A673 (cell line): ENCODE results near the gene LUZP2. TPM values are rescaled to one million over a fixed set of nuclear protein-coding genes. Genes with fewer than 3 reads are reported as not detected.

ENCODE experiments used
- BruUV-seq: library from RNA; stranded (reverse); fragments of 400-500 nt; replicated peaks from 2 replicates; lab custom pipeline; 2021; lab: Mats Ljungman, UMichigan
- CTCF ChIA-PET: fragments of 300-600 bp; sonication (Branson Sonifier 250); formaldehyde crosslinking; loops from one replicate; lab custom pipeline; 2022; ENCODE audit warnings: antibody characterized with exemption; lab: Charles Lee
- POLR2A ChIA-PET: fragments of 300-600 bp; sonication (Branson Sonifier 250); formaldehyde crosslinking; loops from one replicate; lab custom pipeline; 2022; ENCODE audit warnings: antibody characterized with exemption; ENCODE audit not compliant: low non-redundant PET; lab: Charles Lee
- DNase-seq: peaks from one replicate; pipeline ENCODE4 v3.0.0-alpha.2; 2015; ENCODE audit warnings: low spot score
- H3K27ac ChIP-seq: fragments of 200-600 bp; sonication (generic); 2 replicates; pipeline ENCODE4 v1.5.1; 2016; ENCODE audit warnings: mixed run types, low read depth, mild to moderate bottlenecking, mixed read lengths, antibody characterized with exemption, low read length; ENCODE audit not compliant: poor library complexity, severe bottlenecking
- H3K27me3 ChIP-seq: fragments of 200-600 bp; sonication (generic); replicated peaks from 2 replicates; pipeline ENCODE4 v1.6.1; 2017; ENCODE audit warnings: mixed run types, low read depth, mild to moderate bottlenecking, mixed read lengths, antibody characterized with exemption, low read length; ENCODE audit not compliant: insufficient read depth, poor library complexity
- H3K36me3 ChIP-seq: fragments of 200-600 bp; sonication (generic); 2 replicates; pipeline ENCODE4 v1.6.1; 2016; ENCODE audit warnings: mixed run types, mild to moderate bottlenecking, mixed read lengths, antibody characterized with exemption, low read length; ENCODE audit not compliant: insufficient read depth, poor library complexity, severe bottlenecking
- H3K4me1 ChIP-seq: fragments of 200-600 bp; sonication (generic); 2 replicates; pipeline ENCODE4 v1.6.1; 2017; ENCODE audit warnings: mixed run types, mild to moderate bottlenecking, mixed read lengths, antibody characterized with exemption, low read length; ENCODE audit not compliant: insufficient read depth, poor library complexity, severe bottlenecking
- H3K4me3 ChIP-seq: fragments of 200-600 bp; sonication (generic); 2 replicates; pipeline ENCODE4 v1.5.1; 2016; ENCODE audit warnings: low read depth, mixed run types, mild to moderate bottlenecking, mixed read lengths, low read length; ENCODE audit not compliant: poor library complexity, severe bottlenecking
- H3K9me3 ChIP-seq: fragments of 200-600 bp; sonication (generic); 2 replicates; pipeline ENCODE4 v1.6.1; 2016; ENCODE audit warnings: mixed run types, low read depth, mild to moderate bottlenecking, mixed read lengths, antibody characterized with exemption, low read length; ENCODE audit not compliant: poor library complexity, severe bottlenecking
- EZH2 ChIP-seq: fragments of 200-600 bp; sonication (generic); IDR thresholded peaks from 2 replicates; pipeline ENCODE4 v1.6.1; 2017; ENCODE audit warnings: borderline replicate concordance, low read depth, mild to moderate bottlenecking, mixed read lengths, antibody characterized with exemption, low read length; ENCODE audit not compliant: poor library complexity, severe bottlenecking
- intact Hi-C: fragments of 100-400 bp; cut with micrococcal nuclease; formaldehyde crosslinking; loops from one replicate; pipeline ENCODE4 v1.10.0; 2022; ENCODE audit not compliant: unreplicated experiment
- total RNA-seq: library from RNA; stranded (reverse); gene quantifications from 2 replicates; pipeline ENCODE4 v1.2.3, GENCODE V29; 2021
- TF ChIP-seq, protein P1 (sequence below): fragments of 300-800, 200-600 bp; sonication (generic); conservative IDR thresholded peaks from 2 replicates; pipeline ENCODE4 v1.5.1; 2017; ENCODE audit warnings: low read depth, mild to moderate bottlenecking, antibody characterized with exemption, low read length, moderate library complexity, mixed read lengths

LUZP2 gene
- total RNA-seq, 1 experiment from 2014 or later = 0.15 TPM

GRCh38 chr11:24837112-24837511 lies 340.3 kb downstream of the LUZP2 start:
- H3K36me3 ChIP-seq = no peaks in the 10 kb centered on the region
- CTCF ChIA-PET = no interaction called here
- intact Hi-C loops = no loop called here
- no peaks in the 10 kb centered on the region for H3K27me3 ChIP-seq
- no peaks in the 10 kb centered on the region for H3K9me3 ChIP-seq
- TF ChIP-seq EZH2 = no peak
- TF ChIP-seq, protein P1, sequence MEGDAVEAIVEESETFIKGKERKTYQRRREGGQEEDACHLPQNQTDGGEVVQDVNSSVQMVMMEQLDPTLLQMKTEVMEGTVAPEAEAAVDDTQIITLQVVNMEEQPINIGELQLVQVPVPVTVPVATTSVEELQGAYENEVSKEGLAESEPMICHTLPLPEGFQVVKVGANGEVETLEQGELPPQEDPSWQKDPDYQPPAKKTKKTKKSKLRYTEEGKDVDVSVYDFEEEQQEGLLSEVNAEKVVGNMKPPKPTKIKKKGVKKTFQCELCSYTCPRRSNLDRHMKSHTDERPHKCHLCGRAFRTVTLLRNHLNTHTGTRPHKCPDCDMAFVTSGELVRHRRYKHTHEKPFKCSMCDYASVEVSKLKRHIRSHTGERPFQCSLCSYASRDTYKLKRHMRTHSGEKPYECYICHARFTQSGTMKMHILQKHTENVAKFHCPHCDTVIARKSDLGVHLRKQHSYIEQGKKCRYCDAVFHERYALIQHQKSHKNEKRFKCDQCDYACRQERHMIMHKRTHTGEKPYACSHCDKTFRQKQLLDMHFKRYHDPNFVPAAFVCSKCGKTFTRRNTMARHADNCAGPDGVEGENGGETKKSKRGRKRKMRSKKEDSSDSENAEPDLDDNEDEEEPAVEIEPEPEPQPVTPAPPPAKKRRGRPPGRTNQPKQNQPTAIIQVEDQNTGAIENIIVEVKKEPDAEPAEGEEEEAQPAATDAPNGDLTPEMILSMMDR = no peak
- H3K4me1 ChIP-seq = no peaks in the 10 kb centered on the region
- H3K27ac ChIP-seq = no peak overlapping the region
- DNase-seq = no peak
- BruUV-seq = no TSS peak
- POLR2A ChIA-PET = no interaction called here
- no peak overlapping the region for H3K4me3 ChIP-seq

- Histone ChIP-seq H3K36me3 (no peaks in the 10 kb centered on the region), H3K27ac (no peak overlapping the region), H3K4me3 (no peak overlapping the region), H3K4me1 (no peaks in the 10 kb centered on the region), H3K27me3 (no peaks in the 10 kb centered on the region), H3K9me3 (no peaks in the 10 kb centered on the region)
- no peak for TF ChIP-seq EZH2
- TF ChIP-seq, protein P1 = no peak
- DNase-seq = no peak
- ChIA-PET POLR2A (no interaction called here), CTCF (no interaction called here)
- no TSS peak for BruUV-seq
- intact Hi-C loops = no loop called here
These were observed 345.5 kb downstream of the LUZP2 start for GRCh38 chr11:24842308-24842707.

GRCh38 chr11:24844406-24844805 lies 347.6 kb downstream of the LUZP2 start:
- ChIA-PET CTCF (no interaction called here), POLR2A (no interaction called here)
- Histone ChIP-seq H3K36me3 (no peaks in the 10 kb centered on the region), H3K9me3 (no peaks in the 10 kb centered on the region), H3K27me3 (no peaks in the 10 kb centered on the region), H3K4me1 (no peaks in the 10 kb centered on the region), H3K27ac (no peak overlapping the region), H3K4me3 (no peak overlapping the region)
- no peak for DNase-seq
- BruUV-seq = no TSS peak
- TF ChIP-seq EZH2 = no peak
- TF ChIP-seq, protein P1 = no peak
- intact Hi-C loops = no loop called here
